GM23338 (cell line): ENCODE measurements around the gene GPR35. TPM values are rescaled to one million over a fixed set of nuclear protein-coding genes. Genes with fewer than 3 reads are reported as not detected.

ENCODE experiments used
- ATAC-seq: fragments of 200-7000 bp; cut with Tn5 transposase; 3 replicates; pipeline ENCODE4 v1.9.1; 2020
- DNase-seq: peaks from one replicate; pipeline ENCODE4 v3.0.0-alpha.2; 2015; ENCODE audit warnings: low spot score
- H2AFZ ChIP-seq: fragments of 200-600 bp; sonication (generic); 2 replicates; pipeline ENCODE4 v1.8.0; 2016; ENCODE audit warnings: antibody characterized with exemption, mild to moderate bottlenecking, moderate library complexity
- H3F3A ChIP-seq: fragments of 200-600 bp; sonication (generic); replicated peaks from 2 replicates; pipeline ENCODE4 v1.8.0; 2017; ENCODE audit warnings: antibody characterized with exemption, mixed run types, low read depth
- H3K27ac ChIP-seq: fragments of 200-600 bp; sonication (generic); 2 replicates; pipeline ENCODE4 v1.6.1; 2016; ENCODE audit warnings: low read depth
- H3K27me3 ChIP-seq: fragments of 200-600 bp; sonication (generic); 2 replicates; pipeline ENCODE4 v1.8.0; 2016; ENCODE audit warnings: mild to moderate bottlenecking, mixed run types, moderate library complexity; ENCODE audit not compliant: insufficient read depth
- H3K36me3 ChIP-seq: fragments of 200-600 bp; sonication (generic); 2 replicates; pipeline ENCODE4 v1.8.0; 2016; ENCODE audit warnings: mild to moderate bottlenecking; ENCODE audit not compliant: insufficient read depth
- H3K4me1 ChIP-seq: fragments of 200-600 bp; sonication (generic); 2 replicates; pipeline ENCODE4 v1.8.0; 2016; ENCODE audit warnings: mild to moderate bottlenecking, moderate library complexity; ENCODE audit not compliant: insufficient read depth
- H3K4me2 ChIP-seq: fragments of 200-600 bp; sonication (generic); 2 replicates; pipeline ENCODE4 v1.7.1; 2017; ENCODE audit warnings: mixed run types
- H3K4me3 ChIP-seq: fragments of 200-600 bp; sonication (generic); 2 replicates; pipeline ENCODE4 v1.6.1; 2016; ENCODE audit warnings: mixed run types
- H3K79me2 ChIP-seq: fragments of 200-600 bp; sonication (generic); replicated peaks from 2 replicates; pipeline ENCODE4 v1.8.0; 2017; ENCODE audit warnings: mild to moderate bottlenecking; ENCODE audit not compliant: insufficient read depth
- H3K9me2 ChIP-seq: fragments of 200-600 bp; sonication (generic); 2 replicates; pipeline ENCODE4 v1.8.0; 2017; ENCODE audit not compliant: insufficient read depth
- H4K20me1 ChIP-seq: fragments of 200-600 bp; sonication (generic); replicated peaks from 2 replicates; pipeline ENCODE4 v1.8.0; 2017; ENCODE audit warnings: mild to moderate bottlenecking; ENCODE audit not compliant: insufficient read depth
- H3K27ac Mint-ChIP-seq: 2 replicates; pipeline ENCODE4 v1.8.0; 2020; ENCODE audit warnings: inconsistent platforms, mild to moderate bottlenecking, moderate library complexity, mixed read lengths
- H3K27me3 Mint-ChIP-seq: 3 replicates; pipeline ENCODE4 v1.8.0; 2022; ENCODE audit warnings: low read depth, mild to moderate bottlenecking, moderate library complexity, mixed read lengths, inconsistent platforms; ENCODE audit not compliant: insufficient read depth, poor library complexity
- H3K36me3 Mint-ChIP-seq: 3 replicates; pipeline ENCODE4 v1.8.0; 2021; ENCODE audit warnings: low read depth, mild to moderate bottlenecking, inconsistent platforms, moderate library complexity, mixed read lengths
- H3K4me1 Mint-ChIP-seq: 3 replicates; pipeline ENCODE4 v1.8.0; 2020; ENCODE audit warnings: mild to moderate bottlenecking, inconsistent platforms, mixed read lengths
- H3K4me3 Mint-ChIP-seq: 3 replicates; pipeline ENCODE4 v1.8.0; 2021; ENCODE audit warnings: moderate library complexity, mild to moderate bottlenecking, inconsistent platforms, mixed read lengths
- H3K9me3 Mint-ChIP-seq: 3 replicates; pipeline ENCODE4 v1.8.0; 2020; ENCODE audit warnings: moderate library complexity, mild to moderate bottlenecking, inconsistent platforms, mixed read lengths
- EZH2 ChIP-seq: fragments of 200-600 bp; sonication (generic); IDR thresholded peaks from one replicate; pipeline ENCODE4 v1.8.0; 2017; ENCODE audit warnings: antibody characterized with exemption, mild to moderate bottlenecking, low read depth; ENCODE audit not compliant: unreplicated experiment
- EZH2phosphoT487 ChIP-seq: fragments of 200-600 bp; sonication (generic); IDR thresholded peaks from one replicate; pipeline ENCODE4 v1.8.1; 2018; ENCODE audit warnings: antibody characterized with exemption; ENCODE audit not compliant: unreplicated experiment
- NANOG ChIP-seq: IDR thresholded peaks from 2 replicates; pipeline ENCODE4 v1.6.1; 2016; ENCODE audit warnings: antibody characterized with exemption, borderline replicate concordance
- ZNF114 ChIP-seq: fragments of 250-450 bp; sonication (Bioruptor Pico); IDR thresholded peaks from 2 replicates; pipeline ENCODE4 v1.5.0; 2020; ENCODE audit warnings: mild to moderate bottlenecking, moderate library complexity
- polyA plus RNA-seq: library from polyadenylated mRNA; unstranded; fragments of >200 nt; fragmentation: Nextera tagmentation; extraction: Ambion mirVana; gene quantifications from 2 replicates; pipeline ENCODE4 v1.2.1, GENCODE V29; 2016
- total RNA-seq: library from RNA; depleted of rRNA; stranded (reverse); fragments of >200 nt; shearing (Covaris generic); gene quantifications from 2 replicates; pipeline ENCODE4 v1.2.3, GENCODE V29; 2014
- TF ChIP-seq, protein P1 (sequence below), 2 experiments: fragments of 200-600 bp in 1 of 2; sonication (generic) in 1 of 2; conservative IDR thresholded peaks; 2 replicates each; pipeline versions ENCODE4 v1.5.1 to v1.6.1; 2016 to 2017; ENCODE audit warnings: antibody characterized with exemption in 2 of 2, low read depth in 2 of 2, mild to moderate bottlenecking in 2 of 2, moderate library complexity in 1 of 2
- TF ChIP-seq, protein P2 (sequence below): fragments of 250-450 bp; sonication (Bioruptor Pico); IDR thresholded peaks from 2 replicates; pipeline ENCODE4 v1.5.0; 2020; ENCODE audit warnings: mild to moderate bottlenecking, moderate library complexity
- TF ChIP-seq, protein P3 (sequence below): IDR thresholded peaks from 2 replicates; pipeline ENCODE4 v1.6.1; 2016; ENCODE audit warnings: antibody characterized with exemption

Gene GPR35
- total and polyA plus RNA-seq, 2 experiments from 2014 or later: not detected

DNA sequence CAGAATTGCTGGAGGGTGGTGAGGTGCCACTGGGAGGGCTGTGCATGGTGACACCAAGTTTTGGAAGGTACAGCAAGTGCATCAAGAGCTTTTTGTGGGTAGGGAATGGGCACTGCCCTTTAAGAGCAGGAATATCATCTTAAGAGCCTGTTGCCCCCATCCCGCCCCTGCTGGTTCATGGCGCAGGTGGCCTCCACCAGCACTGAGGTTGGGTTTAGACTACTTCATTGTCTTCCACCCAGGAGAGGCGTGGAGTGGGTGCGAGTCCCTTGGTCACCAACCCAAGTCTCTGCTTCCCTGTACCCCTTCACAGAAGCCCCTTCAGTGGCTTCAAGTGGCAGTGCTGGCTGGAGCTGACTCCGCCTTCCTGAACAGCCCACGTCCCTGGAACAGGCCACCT is 49.2 kb upstream of the GPR35 start:
- H3K27me3 Mint-ChIP-seq: peaks cover 18% of the 10 kb centered on the region
- no peaks in the 10 kb centered on the region for H3K9me3 Mint-ChIP-seq
- Histone ChIP-seq H3K27ac (no peak overlapping the region), H4K20me1 (peaks cover 12% of the 10 kb centered on the region), H3K27me3 (no peaks in the 10 kb centered on the region), H3K4me3 (no peak overlapping the region), H2AFZ (no peak overlapping the region), H3K4me1 (no peaks in the 10 kb centered on the region), H3K9me2 (no peaks in the 10 kb centered on the region), H3K79me2 (peaks cover 4% of the 10 kb centered on the region; the same call in 1 of the 2 replicates), H3K4me2 (no peak overlapping the region), H3K36me3 (no peaks in the 10 kb centered on the region), H3F3A (0 out of 2 replicates have a peak, but pooled peaks cover 2% of the 10 kb centered on the region)
- ATAC-seq (no peak), DNase-seq (no peak)
- no peaks in the 10 kb centered on the region for H3K36me3 Mint-ChIP-seq
- no peak for TF ChIP-seq EZH2phosphoT487
- TF ChIP-seq, protein P1, sequence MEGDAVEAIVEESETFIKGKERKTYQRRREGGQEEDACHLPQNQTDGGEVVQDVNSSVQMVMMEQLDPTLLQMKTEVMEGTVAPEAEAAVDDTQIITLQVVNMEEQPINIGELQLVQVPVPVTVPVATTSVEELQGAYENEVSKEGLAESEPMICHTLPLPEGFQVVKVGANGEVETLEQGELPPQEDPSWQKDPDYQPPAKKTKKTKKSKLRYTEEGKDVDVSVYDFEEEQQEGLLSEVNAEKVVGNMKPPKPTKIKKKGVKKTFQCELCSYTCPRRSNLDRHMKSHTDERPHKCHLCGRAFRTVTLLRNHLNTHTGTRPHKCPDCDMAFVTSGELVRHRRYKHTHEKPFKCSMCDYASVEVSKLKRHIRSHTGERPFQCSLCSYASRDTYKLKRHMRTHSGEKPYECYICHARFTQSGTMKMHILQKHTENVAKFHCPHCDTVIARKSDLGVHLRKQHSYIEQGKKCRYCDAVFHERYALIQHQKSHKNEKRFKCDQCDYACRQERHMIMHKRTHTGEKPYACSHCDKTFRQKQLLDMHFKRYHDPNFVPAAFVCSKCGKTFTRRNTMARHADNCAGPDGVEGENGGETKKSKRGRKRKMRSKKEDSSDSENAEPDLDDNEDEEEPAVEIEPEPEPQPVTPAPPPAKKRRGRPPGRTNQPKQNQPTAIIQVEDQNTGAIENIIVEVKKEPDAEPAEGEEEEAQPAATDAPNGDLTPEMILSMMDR (conservative IDR thresholded peaks at IDR 0.05; ENCODE audit: low read depth in 2 of 2): no peak
- H3K27ac Mint-ChIP-seq: no peak overlapping the region
- H3K4me3 Mint-ChIP-seq: no peak overlapping the region
- peaks cover 10% of the 10 kb centered on the region for H3K4me1 Mint-ChIP-seq

DNA sequence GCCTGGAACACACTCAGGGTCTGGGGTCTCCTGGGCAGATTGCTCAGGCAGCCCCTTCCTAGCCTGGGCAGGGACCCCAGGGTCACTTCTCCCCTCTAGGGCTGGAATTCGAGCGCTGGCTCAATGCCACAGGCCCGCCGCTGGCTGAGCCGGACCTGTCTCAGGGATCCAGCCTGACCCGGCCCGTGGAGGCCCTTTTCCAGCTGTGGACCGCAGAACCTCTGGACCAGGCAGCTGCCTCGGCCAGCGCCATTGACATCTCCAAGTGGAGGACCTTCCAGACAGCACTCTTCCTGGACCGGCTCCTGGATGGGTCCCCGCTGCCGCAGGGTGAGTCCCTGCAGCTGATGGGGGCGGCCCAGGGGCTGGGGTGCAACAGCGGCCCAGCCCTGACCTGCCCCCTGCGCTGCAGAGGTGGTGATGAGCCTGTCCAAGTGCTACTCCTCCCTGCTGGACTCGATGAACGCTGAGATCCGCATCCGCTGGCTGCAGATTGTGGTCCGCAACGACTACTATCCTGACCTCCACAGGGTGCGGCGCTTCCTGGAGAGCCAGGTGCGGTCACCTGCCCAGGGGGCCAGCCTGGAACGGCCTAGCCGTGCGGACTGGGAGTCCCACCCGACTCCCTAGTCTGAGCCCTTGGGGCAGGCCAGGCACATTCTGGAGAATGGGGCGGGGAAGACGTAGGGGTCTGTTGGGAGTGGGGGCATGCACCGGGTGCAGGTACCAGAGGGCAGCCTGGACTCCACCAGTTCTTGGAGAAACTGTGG is 48.7 kb upstream of the GPR35 start:
- Mint-ChIP-seq H3K27ac (no peak overlapping the region), H3K36me3 (no peaks in the 10 kb centered on the region), H3K4me3 (no peak overlapping the region), H3K4me1 (peaks cover 10% of the 10 kb centered on the region), H3K27me3 (peaks cover 14% of the 10 kb centered on the region), H3K9me3 (no peaks in the 10 kb centered on the region)
- Histone ChIP-seq H3K4me1 (no peaks in the 10 kb centered on the region), H3F3A (0 out of 2 replicates have a peak, but pooled peaks cover 2% of the 10 kb centered on the region), H3K9me2 (no peaks in the 10 kb centered on the region), H3K36me3 (no peaks in the 10 kb centered on the region), H3K4me2 (no peak overlapping the region), H3K4me3 (no peak overlapping the region), H3K79me2 (peaks cover 7% of the 10 kb centered on the region; the same call in 1 of the 2 replicates), H3K27me3 (no peaks in the 10 kb centered on the region), H3K27ac (no peak overlapping the region), H2AFZ (no peak overlapping the region), H4K20me1 (peaks cover 14% of the 10 kb centered on the region)
- ATAC-seq: no peak
- TF ChIP-seq, protein P2, sequence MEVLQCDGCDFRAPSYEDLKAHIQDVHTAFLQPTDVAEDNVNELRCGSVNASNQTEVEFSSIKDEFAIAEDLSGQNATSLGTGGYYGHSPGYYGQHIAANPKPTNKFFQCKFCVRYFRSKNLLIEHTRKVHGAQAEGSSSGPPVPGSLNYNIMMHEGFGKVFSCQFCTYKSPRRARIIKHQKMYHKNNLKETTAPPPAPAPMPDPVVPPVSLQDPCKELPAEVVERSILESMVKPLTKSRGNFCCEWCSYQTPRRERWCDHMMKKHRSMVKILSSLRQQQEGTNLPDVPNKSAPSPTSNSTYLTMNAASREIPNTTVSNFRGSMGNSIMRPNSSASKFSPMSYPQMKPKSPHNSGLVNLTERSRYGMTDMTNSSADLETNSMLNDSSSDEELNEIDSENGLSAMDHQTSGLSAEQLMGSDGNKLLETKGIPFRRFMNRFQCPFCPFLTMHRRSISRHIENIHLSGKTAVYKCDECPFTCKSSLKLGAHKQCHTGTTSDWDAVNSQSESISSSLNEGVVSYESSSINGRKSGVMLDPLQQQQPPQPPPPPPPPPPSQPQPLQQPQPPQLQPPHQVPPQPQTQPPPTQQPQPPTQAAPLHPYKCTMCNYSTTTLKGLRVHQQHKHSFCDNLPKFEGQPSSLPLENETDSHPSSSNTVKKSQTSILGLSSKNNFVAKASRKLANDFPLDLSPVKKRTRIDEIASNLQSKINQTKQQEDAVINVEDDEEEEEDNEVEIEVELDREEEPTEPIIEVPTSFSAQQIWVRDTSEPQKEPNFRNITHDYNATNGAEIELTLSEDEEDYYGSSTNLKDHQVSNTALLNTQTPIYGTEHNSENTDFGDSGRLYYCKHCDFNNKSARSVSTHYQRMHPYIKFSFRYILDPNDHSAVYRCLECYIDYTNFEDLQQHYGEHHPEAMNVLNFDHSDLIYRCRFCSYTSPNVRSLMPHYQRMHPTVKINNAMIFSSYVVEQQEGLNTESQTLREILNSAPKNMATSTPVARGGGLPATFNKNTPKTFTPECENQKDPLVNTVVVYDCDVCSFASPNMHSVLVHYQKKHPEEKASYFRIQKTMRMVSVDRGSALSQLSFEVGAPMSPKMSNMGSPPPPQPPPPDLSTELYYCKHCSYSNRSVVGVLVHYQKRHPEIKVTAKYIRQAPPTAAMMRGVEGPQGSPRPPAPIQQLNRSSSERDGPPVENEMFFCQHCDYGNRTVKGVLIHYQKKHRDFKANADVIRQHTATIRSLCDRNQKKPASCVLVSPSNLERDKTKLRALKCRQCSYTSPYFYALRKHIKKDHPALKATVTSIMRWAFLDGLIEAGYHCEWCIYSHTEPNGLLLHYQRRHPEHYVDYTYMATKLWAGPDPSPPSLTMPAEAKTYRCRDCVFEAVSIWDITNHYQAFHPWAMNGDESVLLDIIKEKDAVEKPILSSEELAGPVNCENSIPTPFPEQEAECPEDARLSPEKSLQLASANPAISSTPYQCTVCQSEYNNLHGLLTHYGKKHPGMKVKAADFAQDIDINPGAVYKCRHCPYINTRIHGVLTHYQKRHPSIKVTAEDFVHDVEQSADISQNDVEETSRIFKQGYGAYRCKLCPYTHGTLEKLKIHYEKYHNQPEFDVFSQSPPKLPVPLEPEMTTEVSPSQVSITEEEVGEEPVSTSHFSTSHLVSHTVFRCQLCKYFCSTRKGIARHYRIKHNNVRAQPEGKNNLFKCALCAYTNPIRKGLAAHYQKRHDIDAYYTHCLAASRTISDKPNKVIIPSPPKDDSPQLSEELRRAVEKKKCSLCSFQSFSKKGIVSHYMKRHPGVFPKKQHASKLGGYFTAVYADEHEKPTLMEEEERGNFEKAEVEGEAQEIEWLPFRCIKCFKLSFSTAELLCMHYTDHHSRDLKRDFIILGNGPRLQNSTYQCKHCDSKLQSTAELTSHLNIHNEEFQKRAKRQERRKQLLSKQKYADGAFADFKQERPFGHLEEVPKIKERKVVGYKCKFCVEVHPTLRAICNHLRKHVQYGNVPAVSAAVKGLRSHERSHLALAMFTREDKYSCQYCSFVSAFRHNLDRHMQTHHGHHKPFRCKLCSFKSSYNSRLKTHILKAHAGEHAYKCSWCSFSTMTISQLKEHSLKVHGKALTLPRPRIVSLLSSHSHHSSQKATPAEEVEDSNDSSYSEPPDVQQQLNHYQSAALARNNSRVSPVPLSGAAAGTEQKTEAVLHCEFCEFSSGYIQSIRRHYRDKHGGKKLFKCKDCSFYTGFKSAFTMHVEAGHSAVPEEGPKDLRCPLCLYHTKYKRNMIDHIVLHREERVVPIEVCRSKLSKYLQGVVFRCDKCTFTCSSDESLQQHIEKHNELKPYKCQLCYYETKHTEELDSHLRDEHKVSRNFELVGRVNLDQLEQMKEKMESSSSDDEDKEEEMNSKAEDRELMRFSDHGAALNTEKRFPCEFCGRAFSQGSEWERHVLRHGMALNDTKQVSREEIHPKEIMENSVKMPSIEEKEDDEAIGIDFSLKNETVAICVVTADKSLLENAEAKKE (CRISPR knock-in tag): no peak
- TF ChIP-seq ZNF114 (CRISPR knock-in tag) (no peak), EZH2 (no peak), NANOG (no peak), EZH2phosphoT487 (no peak)
- TF ChIP-seq, protein P3, sequence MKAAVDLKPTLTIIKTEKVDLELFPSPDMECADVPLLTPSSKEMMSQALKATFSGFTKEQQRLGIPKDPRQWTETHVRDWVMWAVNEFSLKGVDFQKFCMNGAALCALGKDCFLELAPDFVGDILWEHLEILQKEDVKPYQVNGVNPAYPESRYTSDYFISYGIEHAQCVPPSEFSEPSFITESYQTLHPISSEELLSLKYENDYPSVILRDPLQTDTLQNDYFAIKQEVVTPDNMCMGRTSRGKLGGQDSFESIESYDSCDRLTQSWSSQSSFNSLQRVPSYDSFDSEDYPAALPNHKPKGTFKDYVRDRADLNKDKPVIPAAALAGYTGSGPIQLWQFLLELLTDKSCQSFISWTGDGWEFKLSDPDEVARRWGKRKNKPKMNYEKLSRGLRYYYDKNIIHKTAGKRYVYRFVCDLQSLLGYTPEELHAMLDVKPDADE: no peak
- DNase-seq: no peak
